B cell (primary cell): ENCODE data around the gene WAC. TPM values are rescaled to one million over a fixed set of nuclear protein-coding genes. Genes with fewer than 3 reads are reported as not detected.
"Not testable (repeated sequence)": the region's sequence is repeated elsewhere in the genome, so short reads cannot be mapped to it uniquely, and the experiment has no call there.

Source experiments
- ATAC-seq: fragments of 200-7000 bp; cut with Tn5 transposase; one replicate; pipeline ENCODE4 v1.10.0; 2021; ENCODE audit warnings: low read depth, mild to moderate bottlenecking, moderate number of reproducible peaks, moderate library complexity
- CTCF ChIA-PET: fragments of 350-600 bp; sonication (Branson Sonifier 250); formaldehyde crosslinking; loops from one replicate; lab custom pipeline; 2021; ENCODE audit warnings: antibody characterized with exemption, inconsistent platforms; lab: Charles Lee
- POLR2A ChIA-PET: fragments of 350-600 bp; sonication (Branson Sonifier 250); formaldehyde crosslinking; loops from one replicate; lab custom pipeline; 2021; ENCODE audit warnings: antibody characterized with exemption; lab: Charles Lee
- DNase-seq: peaks from one replicate; pipeline ENCODE4 v3.0.0; 2013
- H2AFZ ChIP-seq: 2 replicates; pipeline ENCODE4 v1.6.1; 2012; ENCODE audit warnings: mild to moderate bottlenecking, low read depth, low read length; ENCODE audit not compliant: insufficient read depth, poor library complexity, severe bottlenecking
- H3K27ac ChIP-seq, 2 donors: 1 replicate in 1 of 2; 2 replicates in 1 of 2; pipeline ENCODE4 v1.5.1; 2012 to 2013; ENCODE audit warnings: low read length in 2 of 2, mild to moderate bottlenecking in 2 of 2, moderate library complexity in 1 of 2
- H3K27me3 ChIP-seq, 4 experiments: fragments of 200-600 bp in 1 of 4; sonication (generic) in 1 of 4; replicated peaks in 1 of 4; 1 replicate in 2 of 4; 2 replicates in 2 of 4; pipeline versions ENCODE4 v1.6.1 to v1.7.0; 2013 to 2016; ENCODE audit warnings: low read length in 3 of 4, mild to moderate bottlenecking in 2 of 4, mixed read lengths in 1 of 4, moderate library complexity in 1 of 4; ENCODE audit not compliant: insufficient read depth in 4 of 4, control insufficient read depth in 3 of 4; ENCODE audit errors: control extremely low read depth in 1 of 4
- H3K36me3 ChIP-seq, 2 experiments: replicated peaks in 1 of 2; 1 replicate in 1 of 2; 2 replicates in 1 of 2; pipeline versions ENCODE4 v1.6.1 to v1.7.1; 2013; ENCODE audit warnings: low read length in 1 of 2; ENCODE audit not compliant: insufficient read depth in 2 of 2, control insufficient read depth in 1 of 2; ENCODE audit errors: control extremely low read depth in 1 of 2, extremely low read depth in 1 of 2
- H3K4me1 ChIP-seq, 2 donors: fragments of 200-600 bp in 1 of 2; sonication (generic) in 1 of 2; 1 replicate in 1 of 2; 2 replicates in 1 of 2; pipeline versions ENCODE4 v1.5.1 to v1.6.1; 2013 to 2017; ENCODE audit warnings: low read length in 2 of 2; ENCODE audit not compliant: control insufficient read depth in 2 of 2, insufficient read depth in 2 of 2
- H3K4me2 ChIP-seq: replicated peaks from 2 replicates; pipeline ENCODE3; 2012; ENCODE audit warnings: mild to moderate bottlenecking, low read depth, low read length; ENCODE audit not compliant: poor library complexity, severe bottlenecking
- H3K4me3 ChIP-seq, 5 experiments: fragments of 200-600 bp in 1 of 5; sonication (generic) in 1 of 5; 1 replicate in 3 of 5; 2 replicates in 2 of 5; pipeline versions ENCODE4 v1.5.1 to v1.7.0; 2011 to 2016; ENCODE audit warnings: low read length in 4 of 5, mild to moderate bottlenecking in 4 of 5, low read depth in 2 of 5, control low read depth in 1 of 5, moderate library complexity in 1 of 5; ENCODE audit not compliant: insufficient read depth in 1 of 5; ENCODE audit errors: control extremely low read depth in 1 of 5, extremely low read depth in 1 of 5
- H3K79me2 ChIP-seq: fragments of 200-600 bp; sonication (generic); one replicate; pipeline ENCODE4 v1.6.0; 2016; ENCODE audit warnings: low read length; ENCODE audit not compliant: control insufficient read depth, insufficient read depth
- H3K9ac ChIP-seq: fragments of 200-600 bp; sonication (generic); 2 replicates; pipeline ENCODE4 v1.6.1; 2017; ENCODE audit warnings: mild to moderate bottlenecking, low read length, moderate library complexity
- H3K9me3 ChIP-seq, 3 donors: one replicate each; pipeline versions ENCODE4 v1.6.1 to v1.7.1; 2013; ENCODE audit warnings: low read length in 2 of 3; ENCODE audit not compliant: control insufficient read depth in 2 of 3, insufficient read depth in 1 of 3; ENCODE audit errors: control extremely low read depth in 1 of 3
- H4K20me1 ChIP-seq: 2 replicates; pipeline ENCODE4 v1.6.0; 2012; ENCODE audit warnings: mild to moderate bottlenecking, low read length; ENCODE audit not compliant: insufficient read depth, control insufficient read depth, poor library complexity, severe bottlenecking
- H3K27ac Mint-ChIP-seq: one replicate; pipeline ENCODE4 v1.8.0; 2021; ENCODE audit warnings: mixed read lengths
- H3K27me3 Mint-ChIP-seq: one replicate; pipeline ENCODE4 v1.8.0; 2021; ENCODE audit warnings: mixed read lengths
- H3K4me1 Mint-ChIP-seq: one replicate; pipeline ENCODE4 v1.8.0; 2021; ENCODE audit warnings: mixed read lengths
- H3K4me3 Mint-ChIP-seq: one replicate; pipeline ENCODE4 v1.8.0; 2021; ENCODE audit warnings: mixed read lengths
- H3K9me3 Mint-ChIP-seq: one replicate; pipeline ENCODE4 v1.8.0; 2022; ENCODE audit warnings: mixed read lengths; ENCODE audit not compliant: insufficient read depth
- EZH2 ChIP-seq: IDR thresholded peaks from 2 replicates; pipeline ENCODE4 v1.6.1; 2012; ENCODE audit warnings: borderline replicate concordance, low read depth, mild to moderate bottlenecking, moderate library complexity, low read length; ENCODE audit not compliant: insufficient read depth, poor library complexity, severe bottlenecking
- WGBS: methylation state at CpG from one replicate; pipeline ENCODE4 v1.1.5; 2013; ENCODE audit warnings: missing lambda C conversion rate; ENCODE audit not compliant: insufficient coverage; 5-methylcytosine and 5-hydroxymethylcytosine counted together
- intact Hi-C: fragments of 100-400 bp; cut with micrococcal nuclease; formaldehyde crosslinking; loops from one replicate; pipeline ENCODE4 v1.10.0; 2022
- polyA plus RNA-seq: library from polyadenylated mRNA; depleted of rRNA; stranded (reverse); fragments of >200 nt; gene quantifications from 2 replicates; pipeline ENCODE4 v1.2.3, GENCODE V29; 2012
- total RNA-seq, 2 donors: library from RNA; stranded (reverse); fragments of 120-200 nt in 1 of 2; gene quantifications; 1 replicate in 1 of 2; 2 replicates in 1 of 2; pipeline versions ENCODE4 v1.2.3 to v1.2.4, GENCODE V29; 2013 to 2022
- TF ChIP-seq, protein P1 (sequence below): fragments of 200-600 bp; IDR thresholded peaks from one replicate; pipeline ENCODE4 v1.8.0; 2022; ENCODE audit warnings: antibody characterized with exemption, mild to moderate bottlenecking

The WAC gene
- total and polyA plus RNA-seq, 2 donors (not counting 1 experiment from before 2014, with no cell fraction given) = 77.4 to 196 TPM

DNA sequence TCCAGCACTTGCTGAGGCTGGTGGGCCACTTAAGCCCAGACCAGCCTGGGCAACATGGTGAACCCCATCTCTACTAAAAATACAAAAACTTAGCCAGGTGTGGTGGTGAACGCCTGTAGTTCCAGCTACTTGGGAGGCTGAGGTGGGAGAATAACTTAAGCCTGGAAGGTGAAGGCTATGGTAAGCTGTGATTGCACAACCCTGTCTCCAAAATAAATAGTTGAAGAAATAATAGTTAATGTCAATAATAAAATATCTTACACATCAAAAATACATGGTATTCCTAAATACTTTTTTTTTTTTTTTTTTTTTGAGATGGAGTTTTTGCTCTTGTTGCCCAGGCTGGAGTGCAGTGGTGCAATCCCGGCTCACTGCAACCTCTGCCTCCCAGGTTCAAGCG is 76.7 kb downstream of the WAC start:
- H3K9ac ChIP-seq, DNase-seq, H2AFZ ChIP-seq, H3K27ac Mint-ChIP-seq, H3K4me3 Mint-ChIP-seq, H3K9me3 Mint-ChIP-seq, H3K79me2 ChIP-seq, H3K27ac ChIP-seq, H3K27me3 Mint-ChIP-seq, H3K27me3 ChIP-seq, H3K4me3 ChIP-seq, POLR2A ChIA-PET, ATAC-seq, H3K9me3 ChIP-seq, H3K4me2 ChIP-seq, H3K4me1 ChIP-seq: not testable (repeated sequence)
- CTCF ChIA-PET = interaction anchor here (2.6 kb wide), 1 partner anchor 18 kb away, joined by 12 read pairs; no protein-coding TSS in a partner anchor
- no CpG with 5 or more reads among the region's 3 CpGs for WGBS
- peaks cover 47% of the 10 kb centered on the region for H4K20me1 ChIP-seq
- H3K4me1 Mint-ChIP-seq = peaks cover 18% of the 10 kb centered on the region
- H3K36me3 ChIP-seq = peaks cover 13 to 69% of the 10 kb centered on the region in 2 experiments
- intact Hi-C loops = loop anchor here (2.0 to 5.0 kb wide), 2 partner anchors 19 to 62 kb away; no protein-coding TSS in a partner anchor

DNA sequence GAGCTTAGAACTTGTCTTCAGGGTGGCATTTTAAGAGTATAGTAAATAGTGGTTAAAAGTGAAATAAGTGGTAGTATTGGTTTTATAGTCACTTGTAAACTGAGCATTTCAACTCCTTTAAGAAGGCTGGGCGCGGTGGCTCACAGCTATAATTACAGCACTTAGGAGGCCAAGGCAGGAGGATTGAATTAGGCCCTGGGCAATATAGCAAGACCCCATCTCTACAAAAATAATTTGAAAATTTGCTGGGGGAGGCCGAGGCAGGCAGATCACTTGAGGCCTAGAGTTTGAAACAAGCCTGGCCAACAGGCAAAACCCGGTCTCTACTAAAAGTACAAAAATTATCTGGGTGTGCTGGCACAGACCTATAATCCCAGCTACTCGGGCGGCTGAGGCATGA is 80.0 kb downstream of the WAC start:
- POLR2A ChIA-PET = no interaction called here
- no peaks in the 10 kb centered on the region for H3K4me1 ChIP-seq
- H3K36me3 ChIP-seq = peaks cover 9 to 92% of the 10 kb centered on the region in 2 experiments
- H3K4me2 ChIP-seq = no peak overlapping the region
- Mint-ChIP-seq H3K27me3 (no peaks in the 10 kb centered on the region), H3K9me3 (no peaks in the 10 kb centered on the region), H3K4me1 (no peaks in the 10 kb centered on the region), H3K4me3 (no peak overlapping the region), H3K27ac (no peak overlapping the region)
- no peak overlapping the region for H3K27ac ChIP-seq
- H3K9me3 ChIP-seq = no peaks in the 10 kb centered on the region
- H3K27me3 ChIP-seq = no peaks in the 10 kb centered on the region
- no peak overlapping the region for H2AFZ ChIP-seq
- WGBS = 100% methylated on average over 3 of the region's 6 CpGs
- intact Hi-C loops = no loop called here
- CTCF ChIA-PET = interaction anchor here (1.4 to 1.5 kb wide), 2 partner anchors 15 to 26 kb away, joined by 3 to 4 read pairs; no protein-coding TSS in a partner anchor
- no peak overlapping the region for H3K9ac ChIP-seq
- DNase-seq (no peak), ATAC-seq (no peak)
- peaks cover 22% of the 10 kb centered on the region for H4K20me1 ChIP-seq
- H3K4me3 ChIP-seq = no peak overlapping the region
- TF ChIP-seq, protein P1, sequence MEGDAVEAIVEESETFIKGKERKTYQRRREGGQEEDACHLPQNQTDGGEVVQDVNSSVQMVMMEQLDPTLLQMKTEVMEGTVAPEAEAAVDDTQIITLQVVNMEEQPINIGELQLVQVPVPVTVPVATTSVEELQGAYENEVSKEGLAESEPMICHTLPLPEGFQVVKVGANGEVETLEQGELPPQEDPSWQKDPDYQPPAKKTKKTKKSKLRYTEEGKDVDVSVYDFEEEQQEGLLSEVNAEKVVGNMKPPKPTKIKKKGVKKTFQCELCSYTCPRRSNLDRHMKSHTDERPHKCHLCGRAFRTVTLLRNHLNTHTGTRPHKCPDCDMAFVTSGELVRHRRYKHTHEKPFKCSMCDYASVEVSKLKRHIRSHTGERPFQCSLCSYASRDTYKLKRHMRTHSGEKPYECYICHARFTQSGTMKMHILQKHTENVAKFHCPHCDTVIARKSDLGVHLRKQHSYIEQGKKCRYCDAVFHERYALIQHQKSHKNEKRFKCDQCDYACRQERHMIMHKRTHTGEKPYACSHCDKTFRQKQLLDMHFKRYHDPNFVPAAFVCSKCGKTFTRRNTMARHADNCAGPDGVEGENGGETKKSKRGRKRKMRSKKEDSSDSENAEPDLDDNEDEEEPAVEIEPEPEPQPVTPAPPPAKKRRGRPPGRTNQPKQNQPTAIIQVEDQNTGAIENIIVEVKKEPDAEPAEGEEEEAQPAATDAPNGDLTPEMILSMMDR = no peak
- TF ChIP-seq EZH2 = no peak
- no peaks in the 10 kb centered on the region for H3K79me2 ChIP-seq
